Naive thymus-derived CD4-positive, alpha-beta T cell (primary cell): ENCODE results near the gene RNF111. TPM values are rescaled to one million over a fixed set of nuclear protein-coding genes. Genes with fewer than 3 reads are reported as not detected.
"Not testable (repeated sequence)": the region's sequence is repeated elsewhere in the genome, so short reads cannot be mapped to it uniquely, and the experiment has no call there.

Experiments used
- ATAC-seq: fragments of 150-1000 bp; cut with Tn5 transposase; 2 replicates; pipeline ENCODE4 v1.10.0; 2021; ENCODE audit warnings: mild to moderate bottlenecking, moderate library complexity
- CTCF ChIA-PET: fragments of 350-600 bp; sonication (Branson Sonifier 250); formaldehyde crosslinking; loops from one replicate; lab custom pipeline; 2021; ENCODE audit warnings: antibody characterized with exemption; lab: Charles Lee
- POLR2A ChIA-PET: fragments of 350-600 bp; sonication (Branson Sonifier 250); formaldehyde crosslinking; loops from one replicate; lab custom pipeline; 2021; ENCODE audit warnings: antibody characterized with exemption, inconsistent platforms; lab: Charles Lee
- DNase-seq, 9 donors: peaks; one replicate each; pipeline versions ENCODE4 v3.0.0 to v3.0.0-alpha.2; 2020 to 2022; ENCODE audit warnings: mixed read lengths in 1 of 9
- H3K27ac ChIP-seq: one replicate; pipeline ENCODE4 v1.7.0; 2013; ENCODE audit warnings: mild to moderate bottlenecking, low read depth, low read length, moderate library complexity
- H3K27me3 ChIP-seq, 2 donors: one replicate each; pipeline ENCODE4 v1.7.0; 2013; ENCODE audit warnings: low read length in 2 of 2, mild to moderate bottlenecking in 2 of 2, moderate library complexity in 2 of 2; ENCODE audit not compliant: control insufficient read depth in 2 of 2, insufficient read depth in 2 of 2
- H3K36me3 ChIP-seq, 3 experiments: 1 replicate in 2 of 3; 2 replicates in 1 of 3; pipeline ENCODE4 v1.7.0; 2013; ENCODE audit warnings: low read length in 3 of 3, mild to moderate bottlenecking in 3 of 3, moderate library complexity in 1 of 3; ENCODE audit not compliant: insufficient read depth in 3 of 3, control insufficient read depth in 2 of 3
- H3K4me1 ChIP-seq, 2 donors: one replicate each; pipeline ENCODE4 v1.7.0; 2013; ENCODE audit warnings: low read length in 2 of 2, mild to moderate bottlenecking in 2 of 2, moderate library complexity in 1 of 2; ENCODE audit not compliant: control insufficient read depth in 2 of 2, insufficient read depth in 2 of 2
- H3K4me3 ChIP-seq: 2 replicates; pipeline ENCODE4 v1.7.0; 2013; ENCODE audit warnings: mild to moderate bottlenecking, low read length
- H3K9me3 ChIP-seq, 3 experiments: 1 replicate in 2 of 3; 2 replicates in 1 of 3; pipeline ENCODE4 v1.7.0; 2013; ENCODE audit warnings: low read length in 3 of 3; ENCODE audit not compliant: control insufficient read depth in 2 of 3
- H3K27ac Mint-ChIP-seq, 9 donors: one replicate each; pipeline ENCODE4 v1.8.0; 2020 to 2022; ENCODE audit warnings: mixed read lengths in 9 of 9, mild to moderate bottlenecking in 8 of 9, moderate library complexity in 5 of 9, inconsistent platforms in 2 of 9
- H3K27me3 Mint-ChIP-seq, 5 donors: one replicate each; pipeline ENCODE4 v1.8.0; 2021 to 2022; ENCODE audit warnings: mixed read lengths in 5 of 5, mild to moderate bottlenecking in 1 of 5
- H3K36me3 Mint-ChIP-seq, 5 donors: one replicate each; pipeline ENCODE4 v1.8.0; 2020 to 2022; ENCODE audit warnings: mixed read lengths in 5 of 5, mild to moderate bottlenecking in 3 of 5, inconsistent platforms in 1 of 5
- H3K4me1 Mint-ChIP-seq, 7 donors: one replicate each; pipeline ENCODE4 v1.8.0; 2020 to 2022; ENCODE audit warnings: mixed read lengths in 7 of 7, mild to moderate bottlenecking in 3 of 7, inconsistent platforms in 1 of 7
- H3K4me3 Mint-ChIP-seq, 10 donors: one replicate each; pipeline ENCODE4 v1.8.0; 2020 to 2022; ENCODE audit warnings: mild to moderate bottlenecking in 10 of 10, mixed read lengths in 10 of 10, moderate library complexity in 6 of 10, inconsistent platforms in 2 of 10
- H3K9me3 Mint-ChIP-seq, 11 donors: one replicate each; pipeline ENCODE4 v1.8.0; 2020 to 2022; ENCODE audit warnings: mixed read lengths in 11 of 11, mild to moderate bottlenecking in 4 of 11, inconsistent platforms in 1 of 11, moderate library complexity in 1 of 11
- intact Hi-C, 2 donors: fragments of 100-400 bp; cut with micrococcal nuclease; formaldehyde crosslinking; loops; one replicate each; pipeline ENCODE4 v1.15.1; 2023
- polyA plus RNA-seq, 2 donors: library from polyadenylated mRNA; unstranded; fragments of 300-500 nt; fragmentation: Illumina TruSeq; gene quantifications; one replicate each; pipeline ENCODE4 v1.2.3, GENCODE V29; 2021
- total RNA-seq, 6 experiments: library from RNA in 5 of 6; stranded (reverse) in 5 of 6; gene quantifications; 1 replicate in 5 of 6; 2 replicates in 1 of 6; pipeline ENCODE4 v1.2.3 and lab custom pipeline; 2021 to 2026

RNF111 gene
- total and polyA plus RNA-seq, 7 experiments from 2014 or later, result 16.1 to 61.1 (median 51.2) TPM

DNA sequence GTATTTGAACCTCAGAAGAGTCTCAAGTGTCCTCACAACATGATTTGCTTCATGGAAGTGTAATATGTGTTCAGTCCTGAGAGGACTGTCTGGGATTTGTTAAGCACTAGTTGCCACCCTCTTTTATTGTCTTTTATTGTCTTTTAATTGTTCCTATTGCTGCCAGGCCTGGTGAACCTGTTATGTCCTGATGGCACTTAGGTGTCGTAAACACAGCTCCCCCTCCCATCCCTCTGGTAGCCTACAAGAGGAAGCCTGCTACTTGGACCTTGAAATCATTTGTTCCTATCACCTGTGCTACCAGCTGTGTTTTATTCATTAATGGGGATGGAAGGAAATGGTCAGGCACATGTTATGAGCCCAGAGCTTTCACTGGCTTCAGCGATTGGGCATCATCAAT, 136.8 kb downstream of the RNF111 start:
- H3K27me3 Mint-ChIP-seq, result no peaks in the 10 kb centered on the region
- Histone ChIP-seq H3K27ac (no peak overlapping the region), H3K27me3 (no peaks in the 10 kb centered on the region), H3K9me3 (no peaks in the 10 kb centered on the region), H3K36me3 (no peaks in the 10 kb centered on the region), H3K4me1 (no peaks in the 10 kb centered on the region), H3K4me3 (no peak overlapping the region)
- ChIA-PET CTCF (no interaction called here), POLR2A (no interaction called here)
- H3K4me3 Mint-ChIP-seq, result no peak overlapping the region
- peaks cover 0 to 74% (median under 1%) of the 10 kb centered on the region in 5 donors for H3K36me3 Mint-ChIP-seq
- intact Hi-C loops, result no loop called here
- peak overlapping the region in 1 of 9 donors; percentile 5 for H3K27ac Mint-ChIP-seq
- DNase-seq (no peak), ATAC-seq (no peak)
- H3K4me1 Mint-ChIP-seq, result peaks cover 0 to 24% (median 0%) of the 10 kb centered on the region in 7 donors
- peaks cover 0 to 22% (median 2%) of the 10 kb centered on the region in 11 donors for H3K9me3 Mint-ChIP-seq

DNA sequence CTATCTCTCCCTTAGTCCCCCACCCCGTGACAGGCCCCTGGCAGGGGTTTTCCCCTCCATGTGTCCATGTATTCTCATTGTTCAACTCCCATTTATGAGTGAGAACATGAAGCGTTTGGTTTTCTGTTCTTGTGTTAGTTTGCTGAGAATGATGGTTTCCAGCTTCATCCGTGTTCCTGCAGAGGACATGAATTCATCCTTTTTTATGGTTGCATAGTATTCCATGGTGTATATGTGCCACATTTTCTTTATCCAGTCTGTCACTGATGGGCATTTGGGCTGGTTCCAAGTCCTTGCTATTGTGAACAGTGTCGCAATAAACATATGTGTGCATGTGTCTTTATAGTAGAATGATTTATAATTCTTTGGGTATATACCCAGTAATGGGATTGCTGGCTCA, 138.2 kb downstream of the RNF111 start:
- ATAC-seq, POLR2A ChIA-PET, DNase-seq, H3K27me3 ChIP-seq, H3K27ac Mint-ChIP-seq, H3K27ac ChIP-seq, intact Hi-C loops, H3K4me3 Mint-ChIP-seq, H3K36me3 ChIP-seq, CTCF ChIA-PET, H3K27me3 Mint-ChIP-seq, H3K4me3 ChIP-seq, H3K4me1 ChIP-seq, H3K9me3 ChIP-seq: not testable (repeated sequence)
- peaks cover 0 to 21% (median 0%) of the 10 kb centered on the region in 7 donors for H3K4me1 Mint-ChIP-seq
- H3K36me3 Mint-ChIP-seq, result peaks cover 0 to 84% (median 9%) of the 10 kb centered on the region in 5 donors
- peaks cover 1 to 27% (median 6%) of the 10 kb centered on the region in 11 donors for H3K9me3 Mint-ChIP-seq

DNA sequence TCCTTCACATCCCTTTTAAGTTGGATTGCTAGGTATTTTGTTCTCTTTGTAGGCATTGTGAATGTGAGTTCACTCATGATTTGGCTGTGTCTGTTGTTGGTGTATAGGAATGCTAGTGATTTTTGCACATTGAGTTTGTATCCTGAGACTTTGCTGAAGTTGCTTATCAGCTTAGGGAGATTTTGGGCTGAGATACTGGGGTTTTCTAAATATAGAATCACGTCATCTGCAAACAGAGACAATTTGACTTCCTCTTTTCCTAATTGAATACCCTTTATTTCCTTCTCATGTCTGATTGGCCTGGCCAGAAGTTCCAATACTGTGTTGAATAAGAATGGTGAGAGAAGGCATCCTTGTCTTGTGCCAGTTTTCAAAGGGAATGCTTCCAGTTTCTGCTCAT, 139.8 kb downstream of the RNF111 start:
- Mint-ChIP-seq H3K9me3 (peaks cover 3 to 27% (median 6%) of the 10 kb centered on the region in 11 donors), H3K36me3 (peaks cover 0 to 88% (median 9%) of the 10 kb centered on the region in 5 donors), H3K27ac (peak overlapping the region in 1 of 9 donors; percentile 9), H3K4me1 (peaks cover 0 to 21% (median 0%) of the 10 kb centered on the region in 7 donors)
- ATAC-seq, POLR2A ChIA-PET, H3K4me3 ChIP-seq, H3K27me3 ChIP-seq, H3K36me3 ChIP-seq, intact Hi-C loops, DNase-seq, H3K4me1 ChIP-seq, CTCF ChIA-PET, H3K27ac ChIP-seq, H3K9me3 ChIP-seq, H3K27me3 Mint-ChIP-seq, H3K4me3 Mint-ChIP-seq: not testable (repeated sequence)

DNA sequence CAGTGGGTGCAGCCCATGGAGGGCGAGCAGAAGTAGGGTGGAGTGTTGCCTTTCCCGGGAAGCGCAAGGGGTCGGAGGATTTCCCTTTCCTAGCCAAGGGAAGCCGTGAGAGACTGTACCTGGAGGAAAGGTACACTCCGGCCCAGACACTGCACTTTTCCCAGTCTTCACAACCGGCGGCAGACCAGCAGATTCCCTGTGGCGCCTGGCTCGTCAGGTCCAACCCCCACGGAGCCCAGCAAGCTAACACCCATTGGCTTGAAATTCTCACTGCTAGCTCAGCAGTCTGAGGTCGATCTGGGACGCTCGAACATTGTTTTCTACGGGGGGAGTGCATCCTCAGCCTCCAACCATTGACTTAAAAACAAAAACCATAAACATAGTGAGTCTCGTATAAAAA, 144.0 kb downstream of the RNF111 start:
- H3K36me3 Mint-ChIP-seq, result peaks cover 0 to 54% (median 9%) of the 10 kb centered on the region in 5 donors
- peaks cover 3 to 23% (median 6%) of the 10 kb centered on the region in 11 donors for H3K9me3 Mint-ChIP-seq
- H3K27ac ChIP-seq, result no peak overlapping the region
- H3K4me1 ChIP-seq, result no peaks in the 10 kb centered on the region
- no peak for DNase-seq
- CTCF ChIA-PET, result interaction anchor here (0.5 kb wide), 1 partner anchor 79 kb away, joined by 3 read pairs; no protein-coding TSS in a partner anchor
- H3K4me1 Mint-ChIP-seq, result peaks cover 0 to 19% (median 0%) of the 10 kb centered on the region in 7 donors
- intact Hi-C loops, result no loop called here
- H3K4me3 ChIP-seq, result no peak overlapping the region
- H3K36me3 ChIP-seq, result no peaks in the 10 kb centered on the region
- no peaks in the 10 kb centered on the region for H3K27me3 Mint-ChIP-seq
- no peaks in the 10 kb centered on the region for H3K9me3 ChIP-seq
- H3K27ac Mint-ChIP-seq, result no peak overlapping the region
- ATAC-seq, result no peak
- H3K4me3 Mint-ChIP-seq, result no peak overlapping the region
- POLR2A ChIA-PET, result no interaction called here
- H3K27me3 ChIP-seq, result no peaks in the 10 kb centered on the region

DNA sequence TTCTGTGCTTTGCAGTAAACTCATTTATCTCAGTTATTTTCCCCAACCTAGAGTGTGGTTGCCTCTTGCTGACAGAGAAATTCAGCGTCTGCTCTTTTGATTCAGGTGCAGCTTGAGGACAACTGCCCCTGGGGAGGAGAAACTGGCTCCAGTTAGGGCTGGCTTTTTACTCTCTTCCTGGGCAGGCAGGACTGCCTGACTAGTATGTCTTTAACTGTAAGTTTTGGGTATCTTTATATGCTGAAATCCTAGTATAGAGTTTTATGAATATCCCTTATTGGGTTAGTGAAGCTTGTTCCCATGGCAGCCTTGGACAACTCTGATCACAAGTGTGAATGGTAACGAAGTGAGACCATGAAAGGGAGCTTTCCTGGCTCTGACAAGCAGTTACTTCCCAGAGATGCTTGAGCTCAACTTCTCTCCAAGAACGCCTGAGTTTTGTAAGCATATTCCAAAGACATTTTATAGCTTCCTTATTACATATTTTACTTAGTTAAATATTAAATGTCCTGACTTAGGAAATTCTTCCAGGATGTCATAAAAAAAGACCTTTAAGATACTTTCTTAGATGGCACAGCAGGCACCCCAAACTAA, 144.6 kb downstream of the RNF111 start:
- no peak for ATAC-seq
- no peak for DNase-seq
- Histone ChIP-seq H3K9me3 (no peaks in the 10 kb centered on the region), H3K27ac (no peak overlapping the region), H3K4me1 (no peaks in the 10 kb centered on the region), H3K27me3 (no peaks in the 10 kb centered on the region), H3K4me3 (no peak overlapping the region), H3K36me3 (no peaks in the 10 kb centered on the region)
- intact Hi-C loops, result no loop called here
- Mint-ChIP-seq H3K9me3 (peaks cover 3 to 21% (median 6%) of the 10 kb centered on the region in 11 donors), H3K36me3 (peaks cover 0 to 48% (median 9%) of the 10 kb centered on the region in 5 donors), H3K27me3 (no peaks in the 10 kb centered on the region), H3K4me3 (no peak overlapping the region), H3K4me1 (peaks cover 0 to 21% (median 0%) of the 10 kb centered on the region in 7 donors), H3K27ac (no peak overlapping the region)
- ChIA-PET POLR2A (no interaction called here), CTCF (interaction anchor here (0.5 kb wide), 1 partner anchor 78 kb away, joined by 3 read pairs; no protein-coding TSS in a partner anchor)

DNA sequence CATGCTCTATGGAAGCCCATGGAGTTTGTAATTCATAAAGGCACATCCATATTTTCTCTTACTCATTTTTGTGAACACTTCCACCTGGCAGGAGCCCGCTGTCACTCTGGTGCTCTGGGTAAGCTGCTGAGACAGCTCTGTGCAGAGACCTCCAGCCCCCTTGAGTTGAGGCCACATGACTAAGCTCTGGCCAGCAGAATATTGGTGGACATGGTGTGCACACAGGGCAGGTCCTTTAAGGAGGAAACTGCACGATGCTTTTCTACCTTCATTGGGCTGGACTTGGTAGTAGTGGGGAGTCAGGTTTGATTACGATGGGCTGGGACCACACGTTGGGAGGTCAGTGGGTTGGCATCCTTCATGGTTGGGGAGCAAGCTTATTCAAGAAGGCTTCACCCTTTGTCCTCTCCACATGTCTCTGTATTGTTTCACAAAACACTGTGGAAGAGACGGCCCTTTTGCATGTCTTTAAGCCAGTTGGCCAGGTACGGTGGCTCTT, 146.5 kb downstream of the RNF111 start:
- POLR2A ChIA-PET, result no interaction called here

More for the DNA sequence above, 146.5 kb downstream of the RNF111 start:
- Histone ChIP-seq H3K9me3 (no peaks in the 10 kb centered on the region), H3K27me3 (no peaks in the 10 kb centered on the region), H3K4me3 (no peak overlapping the region), H3K4me1 (no peaks in the 10 kb centered on the region), H3K36me3 (no peaks in the 10 kb centered on the region), H3K27ac (no peak overlapping the region)
- Mint-ChIP-seq H3K4me1 (peaks cover 0 to 27% (median 5%) of the 10 kb centered on the region in 7 donors), H3K27ac (peak overlapping the region in 1 of 9 donors; percentile 2), H3K36me3 (peaks cover 0 to 43% (median 6%) of the 10 kb centered on the region in 5 donors), H3K4me3 (no peak overlapping the region), H3K9me3 (peaks cover 0 to 15% (median 6%) of the 10 kb centered on the region in 11 donors), H3K27me3 (no peaks in the 10 kb centered on the region)
- DNase-seq (no peak), ATAC-seq (no peak)
- intact Hi-C loops, result no loop called here
- CTCF ChIA-PET, result no interaction called here
